ENCODE results near the gene MOB2. TPM values are rescaled to one million over a fixed set of nuclear protein-coding genes. Genes with fewer than 3 reads are reported as not detected.

MOB2 gene
- total RNA-seq, 1 donor from 2014 or later: 28.1 TPM

- no peak for DNase-seq
Observed at GRCh38 chr11:1484695-1485503, 1.7 kb downstream of the MOB2 start.

DNA sequence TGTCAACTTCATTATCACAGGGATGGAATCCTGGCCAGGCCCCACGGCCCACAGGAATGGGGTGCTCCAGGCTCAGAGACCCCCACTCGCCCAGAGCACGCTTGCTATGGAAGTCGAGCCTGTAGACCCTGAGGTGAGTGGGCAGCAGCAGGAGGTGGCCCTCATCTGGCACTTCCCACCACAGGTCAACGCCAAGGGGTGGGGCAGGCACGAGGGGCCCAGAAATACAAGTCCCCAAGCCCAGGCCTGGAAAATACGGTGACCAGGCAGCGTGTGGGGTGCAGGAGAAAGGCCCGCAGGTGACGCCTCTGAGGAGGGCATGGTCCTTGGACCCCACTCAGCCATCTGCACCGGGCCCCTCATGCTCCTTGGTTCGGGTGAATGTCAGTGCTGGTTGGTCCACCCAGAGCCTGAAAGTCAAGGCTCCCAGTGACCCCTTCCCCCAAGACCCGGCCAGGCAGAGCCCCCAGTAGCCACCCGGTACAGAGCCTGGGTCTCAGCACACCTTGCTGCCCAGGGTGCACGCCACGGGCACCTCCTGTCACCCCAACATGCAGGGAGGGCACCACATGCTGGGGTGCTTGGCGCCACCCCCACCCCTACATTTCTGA, 2.4 kb downstream of the MOB2 start:
- no peak for DNase-seq

GRCh38 chr11:1483445-1483961, 3.1 kb downstream of the MOB2 start:
- no peak for DNase-seq

GRCh38 chr11:1482581-1483444, 3.8 kb downstream of the MOB2 start:
- no peak for DNase-seq

- DNase-seq: no peak
Observed at GRCh38 chr11:1481861-1482441, 4.6 kb downstream of the MOB2 start.

DNA sequence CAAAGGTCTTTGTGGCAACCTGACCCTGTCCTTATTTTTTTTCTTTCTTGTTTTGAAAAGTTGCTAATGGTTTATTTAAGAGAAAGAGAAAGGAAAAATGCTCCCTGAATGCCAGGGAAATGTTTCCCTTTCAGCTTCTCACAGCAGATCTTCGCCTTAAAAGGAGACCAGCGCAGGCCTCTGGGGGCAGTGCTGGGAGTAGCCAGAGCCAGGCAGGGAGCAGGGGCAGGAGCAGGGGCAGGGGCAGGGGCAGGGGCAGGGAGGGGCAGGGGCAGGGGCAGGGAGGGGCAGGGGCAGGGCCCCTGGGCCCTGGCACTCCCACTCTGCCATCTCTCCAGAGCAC, 5.1 kb downstream of the MOB2 start:
- no peak for DNase-seq

DNA sequence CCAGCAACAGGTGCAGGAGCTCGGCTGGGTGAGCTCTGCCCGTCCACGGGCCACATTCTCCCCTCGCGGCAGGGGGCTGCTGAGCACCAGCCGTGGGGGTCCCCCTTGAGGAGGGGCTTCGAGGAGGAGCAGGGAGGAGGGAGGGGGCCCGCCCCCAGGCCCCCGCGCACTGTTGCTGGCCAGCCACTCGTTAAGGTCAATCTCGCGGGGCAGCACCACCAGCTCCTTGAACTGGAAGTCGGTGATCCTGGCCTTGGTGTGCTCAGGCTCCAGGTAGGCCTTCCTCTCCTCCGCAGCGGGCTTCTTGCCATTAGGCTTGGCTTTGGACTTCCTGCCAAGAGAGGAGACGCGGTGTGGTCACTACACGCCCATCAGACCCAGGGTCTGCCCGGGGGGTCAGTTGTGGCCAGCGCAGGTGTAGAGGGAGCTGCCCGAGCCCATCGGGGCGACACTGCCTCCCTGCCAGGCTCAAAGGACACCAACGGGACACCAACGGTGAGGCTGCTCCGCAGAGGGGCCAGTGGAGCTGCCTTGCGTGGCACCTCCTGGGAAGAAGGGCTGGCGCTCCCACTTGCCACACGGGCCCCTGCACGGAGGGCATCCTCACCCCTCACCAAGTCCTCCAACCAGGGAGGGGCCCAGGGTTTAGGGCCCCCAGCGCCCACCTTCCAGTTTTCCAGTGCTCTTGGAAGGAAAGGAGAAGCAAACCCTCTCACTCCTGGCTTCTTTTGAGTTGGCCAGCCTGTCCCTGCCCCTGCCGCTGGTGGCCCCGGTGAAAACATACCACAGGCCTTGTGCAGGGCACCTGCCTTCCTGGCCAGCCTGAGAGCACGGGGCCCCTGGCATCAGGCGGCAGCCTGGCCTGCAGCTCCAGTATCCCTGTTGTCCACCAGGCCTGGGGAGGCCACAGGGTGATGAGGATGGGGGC, 5.8 kb downstream of the MOB2 start:
- DNase-seq: no peak

DNA sequence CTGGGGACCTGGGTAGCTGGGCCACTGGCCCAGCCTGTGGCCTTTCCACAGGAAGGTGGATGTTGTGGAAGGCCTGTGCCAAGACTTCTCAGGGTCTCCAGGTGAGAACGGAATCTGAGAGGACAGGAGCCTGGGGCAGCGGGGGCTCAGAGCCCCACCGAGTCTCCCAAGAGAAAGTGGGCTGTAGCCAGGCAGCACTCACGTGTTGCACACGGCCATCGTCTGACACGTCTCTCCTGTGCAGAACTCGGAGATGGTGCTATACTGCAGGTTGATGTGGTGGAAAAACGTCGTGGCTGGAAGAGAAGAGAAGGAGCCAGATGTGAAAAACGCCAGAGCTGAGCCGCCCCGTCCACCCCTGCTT, 6.4 kb downstream of the MOB2 start:
- no peak for DNase-seq

- DNase-seq: no peak
Observed at GRCh38 chr11:1479678-1480118, 6.9 kb downstream of the MOB2 start.

DNA sequence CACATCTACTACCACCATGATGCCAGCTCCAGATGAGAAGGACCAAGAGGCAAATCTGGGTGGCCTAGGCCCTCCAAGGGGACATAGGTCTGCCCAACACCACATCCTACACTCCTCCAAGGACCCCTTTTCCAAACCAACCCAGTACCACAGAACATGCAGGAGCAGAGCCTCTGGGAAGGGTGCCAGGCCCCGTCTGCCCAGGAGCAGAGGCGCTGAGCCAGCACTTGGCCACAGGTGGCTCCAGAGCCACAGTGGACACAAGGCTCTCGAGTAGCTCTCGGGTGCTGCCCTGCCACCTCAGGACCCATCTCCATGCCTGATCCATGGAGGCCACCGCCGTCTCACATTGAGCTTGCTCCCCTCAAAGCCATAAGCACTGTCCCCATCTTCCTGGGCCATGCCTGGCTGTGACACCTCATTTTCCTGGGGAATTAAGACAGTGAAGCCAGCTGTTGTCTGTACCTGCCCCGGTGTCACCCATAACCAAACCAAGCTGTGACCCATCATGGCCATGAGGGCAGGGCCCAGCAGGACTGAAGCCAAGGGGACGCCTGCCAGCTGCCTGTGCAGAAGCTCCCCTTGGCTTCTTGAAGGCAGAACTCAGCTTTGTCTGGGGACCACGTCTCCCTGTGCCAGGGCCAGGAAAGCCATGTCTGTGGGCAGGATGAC, 7.4 kb downstream of the MOB2 start:
- no peak for DNase-seq

- DNase-seq: no peak
Observed at GRCh38 chr11:1478544-1478943, 8.0 kb downstream of the MOB2 start.

GRCh38 chr11:1478011-1478410, 8.6 kb downstream of the MOB2 start:
- no peak for DNase-seq

GRCh38 chr11:1476940-1477736, 9.4 kb downstream of the MOB2 start:
- no peak for DNase-seq

- no peak for DNase-seq
Observed at GRCh38 chr11:1475841-1476240, 10.7 kb downstream of the MOB2 start.

DNA sequence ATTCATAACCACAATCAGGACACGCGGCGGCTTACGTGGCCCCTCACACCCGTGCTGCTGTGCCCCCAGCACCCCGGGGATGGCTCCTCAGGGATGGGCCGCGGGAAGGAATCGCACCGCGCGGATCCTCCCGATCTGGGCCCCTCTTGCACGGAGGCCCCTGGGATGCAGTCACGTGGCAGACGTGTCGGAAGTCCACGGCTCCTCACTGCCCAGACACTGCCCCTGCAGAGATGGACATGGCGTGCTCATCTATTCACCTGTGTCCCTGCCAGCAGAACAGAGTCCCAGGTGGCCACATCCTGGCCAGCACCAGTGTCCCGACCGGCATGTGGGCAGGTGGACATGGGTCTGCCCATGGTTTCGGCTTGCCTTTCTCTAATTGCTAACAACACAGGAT, 12.8 kb downstream of the MOB2 start:
- DNase-seq: no peak

DNA sequence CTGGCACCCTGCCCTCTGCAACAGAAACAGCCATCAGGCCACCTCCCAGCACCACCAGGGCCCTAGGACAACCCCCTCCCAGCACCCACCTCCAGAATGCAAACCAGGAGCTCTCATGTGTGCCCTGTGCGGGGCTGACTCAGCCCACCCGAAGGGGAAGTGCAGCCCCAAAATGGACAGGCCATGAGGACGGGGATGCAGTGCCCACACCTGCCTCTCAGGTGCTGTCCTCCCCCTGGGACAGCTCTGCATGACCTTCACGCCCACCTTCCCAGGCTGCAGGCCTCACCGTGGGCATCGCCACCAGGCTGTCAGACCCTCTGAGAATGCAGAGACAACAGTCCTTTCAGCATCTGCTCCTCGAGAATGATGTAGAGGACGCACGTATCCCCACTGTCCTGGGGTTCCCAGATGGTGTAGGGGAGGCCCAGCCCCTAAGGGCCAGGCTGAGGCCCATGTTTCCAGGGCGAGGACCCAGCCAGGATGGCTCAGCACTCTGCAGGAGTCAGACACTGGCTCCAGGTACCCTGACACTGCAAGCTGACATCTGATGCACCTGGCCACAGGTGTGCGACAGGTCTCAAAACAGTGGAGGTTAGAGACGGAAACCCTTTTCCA, 13.5 kb downstream of the MOB2 start:
- DNase-seq: no peak

GRCh38 chr11:1472180-1473005, 14.2 kb downstream of the MOB2 start:
- DNase-seq: no peak

- no peak for DNase-seq
Observed at GRCh38 chr11:1471736-1472135, 14.8 kb downstream of the MOB2 start.
